ENCODE measurements around the gene CLTB.
A peak's percentile ranks its signal among the peaks of the same experiment; 100 is the strongest.

The CLTB gene

GRCh38 chr5:176364765-176365350 lies 51.5 kb downstream of the CLTB start:
- TF ChIP-seq EP300 (IDR thresholded peaks at IDR 0.05; ENCODE audit: borderline replicate concordance) (no peak), EGR1 (IDR thresholded peaks at IDR 0.05) (no peak), ZBTB7A (IDR thresholded peaks at IDR 0.05; ENCODE audit: low read depth) (no peak), TAF1 (IDR thresholded peaks at IDR 0.05; ENCODE audit: low read depth) (no peak), NFIC (IDR thresholded peaks at IDR 0.05) (no peak), REST (IDR thresholded peaks at IDR 0.05; ENCODE audit: low read depth) (no peak), RAD21 (IDR thresholded peaks at IDR 0.05; ENCODE audit: low read depth) (no peak), CEBPB (IDR thresholded peaks at IDR 0.05) (no peak), USF1 (IDR thresholded peaks at IDR 0.05) (no peak), TCF12 (IDR thresholded peaks at IDR 0.05; ENCODE audit: low read depth) (no peak), TEAD4 (IDR thresholded peaks at IDR 0.05) (no peak), CREB1 (IDR thresholded peaks at IDR 0.05; ENCODE audit: low read depth) (no peak)

GRCh38 chr5:176362233-176362490 lies 54.2 kb downstream of the CLTB start:
- TF ChIP-seq TAF1 (IDR thresholded peaks at IDR 0.05; ENCODE audit: low read depth) = no peak
- TF ChIP-seq FOXM1 (IDR thresholded peaks at IDR 0.05; ENCODE audit: borderline replicate concordance, low read depth) = no peak
- no peak for TF ChIP-seq TEAD4 (IDR thresholded peaks at IDR 0.05)
- TF ChIP-seq USF1 (IDR thresholded peaks at IDR 0.05) = no peak
- TF ChIP-seq EGR1 (IDR thresholded peaks at IDR 0.05) = no peak
- no peak for TF ChIP-seq MAX (IDR thresholded peaks at IDR 0.05)
- no peak for TF ChIP-seq REST (IDR thresholded peaks at IDR 0.05; ENCODE audit: low read depth)
- no peak for TF ChIP-seq TCF12 (IDR thresholded peaks at IDR 0.05; ENCODE audit: low read depth)
- no peak for TF ChIP-seq ZBTB7A (IDR thresholded peaks at IDR 0.05; ENCODE audit: low read depth)
- no peak for TF ChIP-seq CEBPB (IDR thresholded peaks at IDR 0.05)
- no peak for TF ChIP-seq RAD21 (IDR thresholded peaks at IDR 0.05; ENCODE audit: low read depth)
- TF ChIP-seq YY1 (IDR thresholded peaks at IDR 0.05; ENCODE audit: low read depth) = no peak
- TF ChIP-seq EP300 (IDR thresholded peaks at IDR 0.05; ENCODE audit: borderline replicate concordance) = no peak

GRCh38 chr5:176361437-176362232 lies 54.7 kb downstream of the CLTB start, which contains the start of gene KIAA1191:
KIAA1191 (minus strand) TSS chr5:176361764; CDS start chr5:176359508, 2,256 bp downstream.
- peak; percentile 24; the same call in 1 of the 2 replicates for TF ChIP-seq RAD21 (IDR thresholded peaks at IDR 0.05; ENCODE audit: low read depth)
- no peak for TF ChIP-seq EP300 (IDR thresholded peaks at IDR 0.05; ENCODE audit: borderline replicate concordance)
- peak; percentile 75 for TF ChIP-seq MAX (IDR thresholded peaks at IDR 0.05)
- TF ChIP-seq ZBTB7A (IDR thresholded peaks at IDR 0.05; ENCODE audit: low read depth) = peak; percentile 75
- TF ChIP-seq NFIC (IDR thresholded peaks at IDR 0.05) = no peak; the same call in 1 of the 2 replicates
- TF ChIP-seq CEBPB (IDR thresholded peaks at IDR 0.05) = no peak
- TF ChIP-seq TEAD4 (IDR thresholded peaks at IDR 0.05) = 0 out of 2 replicates have a peak, but pooled peaks have one; percentile 8
- TF ChIP-seq TAF1 (IDR thresholded peaks at IDR 0.05; ENCODE audit: low read depth) = peak; percentile 82
- 0 out of 2 replicates have a peak, but pooled peaks have one; percentile 19 for TF ChIP-seq TCF12 (IDR thresholded peaks at IDR 0.05; ENCODE audit: low read depth)
- no peak for TF ChIP-seq REST (IDR thresholded peaks at IDR 0.05; ENCODE audit: low read depth)

- TF ChIP-seq REST (IDR thresholded peaks at IDR 0.05; ENCODE audit: low read depth) (no peak), TEAD4 (IDR thresholded peaks at IDR 0.05) (no peak), NFIC (IDR thresholded peaks at IDR 0.05) (no peak)
Measured at GRCh38 chr5:176360894-176361436, 55.4 kb downstream of the CLTB start.
